GM12874 (cell line): ENCODE data around the gene GUCY1B1.

Experiments
- TF ChIP-seq, protein P1 (sequence below): IDR thresholded peaks from 2 replicates; pipeline ENCODE4 v1.5.1; 2011; ENCODE audit warnings: low read depth, mild to moderate bottlenecking, control low read depth, low read length, moderate library complexity; ENCODE audit not compliant: insufficient read depth

The GUCY1B1 gene

GRCh38 chr4:155745984-155746383 lies 12.8 kb upstream of the GUCY1B1 start:
- TF ChIP-seq, protein P1, sequence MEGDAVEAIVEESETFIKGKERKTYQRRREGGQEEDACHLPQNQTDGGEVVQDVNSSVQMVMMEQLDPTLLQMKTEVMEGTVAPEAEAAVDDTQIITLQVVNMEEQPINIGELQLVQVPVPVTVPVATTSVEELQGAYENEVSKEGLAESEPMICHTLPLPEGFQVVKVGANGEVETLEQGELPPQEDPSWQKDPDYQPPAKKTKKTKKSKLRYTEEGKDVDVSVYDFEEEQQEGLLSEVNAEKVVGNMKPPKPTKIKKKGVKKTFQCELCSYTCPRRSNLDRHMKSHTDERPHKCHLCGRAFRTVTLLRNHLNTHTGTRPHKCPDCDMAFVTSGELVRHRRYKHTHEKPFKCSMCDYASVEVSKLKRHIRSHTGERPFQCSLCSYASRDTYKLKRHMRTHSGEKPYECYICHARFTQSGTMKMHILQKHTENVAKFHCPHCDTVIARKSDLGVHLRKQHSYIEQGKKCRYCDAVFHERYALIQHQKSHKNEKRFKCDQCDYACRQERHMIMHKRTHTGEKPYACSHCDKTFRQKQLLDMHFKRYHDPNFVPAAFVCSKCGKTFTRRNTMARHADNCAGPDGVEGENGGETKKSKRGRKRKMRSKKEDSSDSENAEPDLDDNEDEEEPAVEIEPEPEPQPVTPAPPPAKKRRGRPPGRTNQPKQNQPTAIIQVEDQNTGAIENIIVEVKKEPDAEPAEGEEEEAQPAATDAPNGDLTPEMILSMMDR = no peak

GRCh38 chr4:155748039-155748438 lies 10.8 kb upstream of the GUCY1B1 start:
- TF ChIP-seq, protein P1 = no peak

DNA sequence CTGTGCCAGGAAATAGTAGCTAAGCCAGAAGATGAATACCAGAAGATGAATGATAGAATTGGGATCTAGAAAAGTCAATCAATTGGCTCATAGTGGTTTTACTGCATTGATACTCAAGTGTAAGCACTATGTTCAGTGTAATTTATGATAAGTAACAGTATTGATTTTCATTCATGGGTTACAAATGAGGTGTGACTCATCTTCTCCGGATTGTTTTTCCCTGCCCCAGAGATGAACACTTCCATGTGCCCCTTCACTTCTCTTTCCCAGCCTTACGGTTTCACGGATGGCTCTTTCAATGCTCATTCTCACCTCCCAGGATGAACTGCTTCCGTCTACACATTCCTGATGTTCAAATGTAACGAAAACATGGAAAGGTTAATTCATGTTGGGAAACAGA lies 9.8 kb upstream of the GUCY1B1 start:
- TF ChIP-seq, protein P1 = no peak

DNA sequence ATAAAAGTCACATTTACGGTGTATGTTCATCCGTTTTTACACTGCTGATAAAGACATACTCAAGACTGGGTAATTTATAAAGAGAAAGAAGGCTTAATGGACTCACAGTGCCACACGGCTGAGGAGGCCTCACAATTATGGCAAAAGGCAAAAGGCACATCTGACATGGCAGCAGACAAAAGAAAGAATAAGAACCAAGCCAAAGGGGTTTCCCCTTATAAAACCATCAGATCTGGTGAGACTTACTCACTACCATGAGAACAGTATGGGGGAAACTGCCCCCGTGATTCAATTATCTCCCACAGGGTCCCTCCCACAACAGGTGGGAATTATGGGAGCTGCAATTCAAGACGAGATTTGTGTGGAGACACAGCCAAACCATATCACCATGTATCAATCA lies 7.3 kb upstream of the GUCY1B1 start:
- TF ChIP-seq, protein P1 = no peak

- TF ChIP-seq, protein P1 = no peak
Measured at GRCh38 chr4:155757745-155758265, 1.0 kb upstream of the GUCY1B1 start.

GRCh38 chr4:155759372-155760252 lies 791 bp downstream of the GUCY1B1 start:
- TF ChIP-seq, protein P1 = peak; percentile 43

DNA sequence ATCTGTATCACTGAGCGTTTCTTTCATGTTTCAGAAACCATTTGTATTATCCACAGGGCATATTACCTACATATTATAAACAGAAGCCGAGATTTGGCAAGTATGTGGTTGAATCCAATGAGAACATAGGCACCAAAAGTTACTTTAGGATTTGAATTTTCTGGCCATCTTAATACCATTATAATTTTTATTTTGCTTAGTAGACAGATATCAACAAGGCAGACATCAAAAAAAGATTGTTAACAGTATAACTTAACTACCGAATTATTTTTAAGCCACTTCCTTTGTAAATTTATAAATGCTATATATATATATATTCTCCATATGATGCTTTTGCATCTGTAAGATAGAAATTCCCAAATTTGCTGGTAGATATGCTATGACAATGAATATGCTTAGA lies 2.2 kb downstream of the GUCY1B1 start:
- TF ChIP-seq, protein P1 = no peak
